Lower leg skin (tissue), 4 donors: ENCODE measurements around the gene HAS3. TPM values are rescaled to one million over a fixed set of nuclear protein-coding genes. Genes with fewer than 3 reads are reported as not detected.

Experiments used
- DNase-seq, 2 donors: peaks; one replicate each; pipeline ENCODE4 v3.0.0-alpha.2; 2019; ENCODE audit warnings: low spot score in 2 of 2
- H3K4me3 ChIP-seq: fragments of 200-600 bp; sonication (generic); 2 replicates; pipeline ENCODE4 v1.5.1; 2017; ENCODE audit warnings: mild to moderate bottlenecking, low read depth; ENCODE audit not compliant: poor library complexity, severe bottlenecking
- POLR2A ChIP-seq, 2 donors: fragments of 450-650 bp; IDR thresholded peaks; one replicate each; pipeline ENCODE4 v1.6.1; 2016 to 2017; ENCODE audit warnings: antibody characterized with exemption in 2 of 2, mild to moderate bottlenecking in 1 of 2, moderate library complexity in 1 of 2
- WGBS, 2 donors: methylation state at CpG; one replicate each; pipeline ENCODE4 v1.1.5; 2018; 5-methylcytosine and 5-hydroxymethylcytosine counted together
- intact Hi-C: fragments of 100-400 bp; cut with DNase I; formaldehyde crosslinking; loops from one replicate; pipeline ENCODE4 v1.15.0; 2023; ENCODE audit warnings: low total_unique reads
- total RNA-seq, 4 donors: library from RNA; depleted of rRNA; stranded (reverse); fragments of >200 nt; gene quantifications; one replicate each; pipeline ENCODE4 v1.1.0, GENCODE V29; 2016
- TF ChIP-seq, protein P1 (sequence below), 3 donors: fragments of 450-650 bp; IDR thresholded peaks; one replicate each; pipeline ENCODE4 v1.5.1; 2016; ENCODE audit warnings: antibody characterized with exemption in 3 of 3, mild to moderate bottlenecking in 3 of 3, moderate library complexity in 2 of 3

Gene HAS3
- total RNA-seq, 4 donors from 2014 or later: 3.5 to 7.5 (median 4.8) TPM

DNA sequence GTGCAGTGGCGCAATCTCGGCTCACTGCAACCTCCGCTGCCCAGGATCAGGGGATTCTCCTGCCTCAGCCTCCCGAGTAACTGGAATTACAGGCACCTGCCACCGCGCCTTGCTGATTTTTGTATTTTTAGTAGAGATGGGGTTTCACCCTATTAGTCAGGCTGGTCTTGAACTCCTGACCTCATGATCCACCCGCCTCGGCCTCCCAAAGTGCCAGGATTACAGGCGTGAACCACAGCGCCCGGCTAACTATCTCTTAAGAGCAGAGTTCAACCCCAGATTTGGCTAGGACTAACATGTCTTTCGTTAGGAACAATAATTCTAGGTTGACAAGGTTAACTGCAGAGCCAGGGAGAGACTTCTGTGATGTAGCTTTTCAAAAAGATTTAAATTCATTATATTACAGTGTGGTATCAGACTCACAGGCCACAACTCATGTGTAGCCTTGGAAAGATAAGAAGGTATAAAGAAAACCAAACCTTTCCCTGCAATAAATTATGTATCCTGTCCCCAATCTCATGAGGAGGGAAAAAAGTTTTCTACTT lies 22.6 kb downstream of the HAS3 start:
- intact Hi-C loops: loop anchor here (10.0 kb wide), 3 partner anchors 223 to 593 kb away; partner anchors contain the start of genes TANGO6 and ZFP90

GRCh38 chr16:69130461-69130860 lies 25.0 kb downstream of the HAS3 start:
- DNase-seq: no peak
- 55 to 58% methylated on average over 6 of the region's 6 CpGs for WGBS, 2 donors
- intact Hi-C loops: no loop called here
- no peak for TF ChIP-seq POLR2A (IDR thresholded peaks at IDR 0.05)
- TF ChIP-seq, protein P1, sequence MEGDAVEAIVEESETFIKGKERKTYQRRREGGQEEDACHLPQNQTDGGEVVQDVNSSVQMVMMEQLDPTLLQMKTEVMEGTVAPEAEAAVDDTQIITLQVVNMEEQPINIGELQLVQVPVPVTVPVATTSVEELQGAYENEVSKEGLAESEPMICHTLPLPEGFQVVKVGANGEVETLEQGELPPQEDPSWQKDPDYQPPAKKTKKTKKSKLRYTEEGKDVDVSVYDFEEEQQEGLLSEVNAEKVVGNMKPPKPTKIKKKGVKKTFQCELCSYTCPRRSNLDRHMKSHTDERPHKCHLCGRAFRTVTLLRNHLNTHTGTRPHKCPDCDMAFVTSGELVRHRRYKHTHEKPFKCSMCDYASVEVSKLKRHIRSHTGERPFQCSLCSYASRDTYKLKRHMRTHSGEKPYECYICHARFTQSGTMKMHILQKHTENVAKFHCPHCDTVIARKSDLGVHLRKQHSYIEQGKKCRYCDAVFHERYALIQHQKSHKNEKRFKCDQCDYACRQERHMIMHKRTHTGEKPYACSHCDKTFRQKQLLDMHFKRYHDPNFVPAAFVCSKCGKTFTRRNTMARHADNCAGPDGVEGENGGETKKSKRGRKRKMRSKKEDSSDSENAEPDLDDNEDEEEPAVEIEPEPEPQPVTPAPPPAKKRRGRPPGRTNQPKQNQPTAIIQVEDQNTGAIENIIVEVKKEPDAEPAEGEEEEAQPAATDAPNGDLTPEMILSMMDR (IDR thresholded peaks at IDR 0.05): no peak
- no peak overlapping the region for H3K4me3 ChIP-seq

More for the DNA sequence above, 22.6 kb downstream of the HAS3 start:
- DNase-seq: no peak
- 89 to 90% methylated on average over 12 of the region's 12 CpGs for WGBS, 2 donors
- H3K4me3 ChIP-seq: no peak overlapping the region
- TF ChIP-seq, protein P1 (IDR thresholded peaks at IDR 0.05): no peak
- TF ChIP-seq POLR2A (IDR thresholded peaks at IDR 0.05): no peak

DNA sequence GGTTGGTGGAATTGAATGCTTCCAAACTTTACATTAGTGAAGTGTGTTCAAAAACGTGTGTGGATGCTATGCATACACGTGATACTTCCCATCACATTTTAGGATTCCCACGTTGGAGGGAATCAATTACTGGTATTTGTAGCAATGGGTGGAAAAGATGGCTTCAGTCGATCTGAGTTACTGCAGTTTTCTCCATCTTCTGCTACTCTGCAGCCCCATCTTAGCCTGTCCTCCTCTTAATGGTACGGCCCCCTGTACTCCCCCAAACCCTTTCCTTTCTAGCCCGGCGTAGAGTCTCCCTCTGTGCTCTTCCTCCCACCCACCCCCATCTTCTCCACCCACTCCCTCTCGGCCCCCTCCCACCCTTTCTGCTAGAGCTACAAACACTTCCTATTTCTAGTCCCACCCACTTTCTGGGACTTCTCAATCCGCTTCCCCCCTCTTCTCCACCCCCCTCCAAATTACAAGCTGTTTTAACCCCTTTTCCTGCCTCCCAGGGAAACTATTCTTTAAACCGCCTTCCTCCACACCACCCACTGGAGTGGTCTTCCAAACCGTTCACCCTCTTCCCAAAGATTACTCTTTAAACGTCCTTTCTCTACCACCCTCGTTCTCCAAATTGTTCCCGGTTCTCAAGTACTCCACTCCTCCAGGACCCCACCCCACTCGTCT lies 25.9 kb downstream of the HAS3 start:
- TF ChIP-seq POLR2A (IDR thresholded peaks at IDR 0.05): no peak
- TF ChIP-seq, protein P1 (IDR thresholded peaks at IDR 0.05): no peak
- 0 to 2% methylated on average over 15 of the region's 15 CpGs for WGBS, 2 donors
- DNase-seq: no peak
- intact Hi-C loops: no loop called here
- peak overlapping the region; percentile 81 for H3K4me3 ChIP-seq

GRCh38 chr16:69131839-69132423 lies 26.5 kb downstream of the HAS3 start:
- peak overlapping the region; percentile 81 for H3K4me3 ChIP-seq
- 1 to 2% methylated on average over 42 to 52 of the region's 53 CpGs for WGBS, 2 donors
- DNase-seq: peak; percentile 58 to 95
- TF ChIP-seq, protein P1 (IDR thresholded peaks at IDR 0.05): peak in 1 of 3 donors; percentile 29
- TF ChIP-seq POLR2A (IDR thresholded peaks at IDR 0.05): no peak
- intact Hi-C loops: no loop called here

- peak in 1 of 2 donors; percentile 97 for TF ChIP-seq POLR2A (IDR thresholded peaks at IDR 0.05)
- TF ChIP-seq, protein P1 (IDR thresholded peaks at IDR 0.05): no peak
- intact Hi-C loops: no loop called here
- peak; percentile 73 to 97 for DNase-seq
- 1% methylated on average over 52 to 61 of the region's 78 CpGs for WGBS, 2 donors
- H3K4me3 ChIP-seq: peak within 1 kb of the TSS; percentile 81
Measured at GRCh38 chr16:69132424-69133252, 27.2 kb downstream of the HAS3 start, which contains the start of the genes CHTF8 and UTP4. CHTF8 (minus strand) TSS chr16:69132588; CDS start chr16:69121458, 11,130 bp downstream. UTP4 (plus strand) TSS chr16:69132649; CDS start chr16:69133460, 811 bp downstream.
